DOHH2 (cell line): ENCODE results near the gene TTC7B.

Source experiments
- H3F3A ChIP-seq: fragments of 200-600 bp; sonication (generic), shearing (Covaris generic); 2 replicates; pipeline ENCODE4 v1.6.0; 2016; ENCODE audit warnings: antibody characterized with exemption, mild to moderate bottlenecking; ENCODE audit not compliant: control insufficient read depth, insufficient read depth
- H3K27ac ChIP-seq: fragments of 200-600 bp; sonication (generic); 2 replicates; pipeline ENCODE4 v1.5.1; 2014; ENCODE audit warnings: low read depth, mild to moderate bottlenecking, low read length, moderate library complexity
- H3K27me3 ChIP-seq: fragments of 200-600 bp; sonication (generic); 2 replicates; pipeline ENCODE4 v1.6.1; 2014; ENCODE audit warnings: mild to moderate bottlenecking, low read length, mixed read lengths; ENCODE audit not compliant: control insufficient read depth
- H3K36me3 ChIP-seq: fragments of 200-600 bp; sonication (generic); 2 replicates; pipeline ENCODE4 v1.6.1; 2014; ENCODE audit warnings: mild to moderate bottlenecking, low read length, moderate library complexity, mixed read lengths; ENCODE audit not compliant: control insufficient read depth
- H3K4me1 ChIP-seq: fragments of 200-600 bp; sonication (generic); 2 replicates; pipeline ENCODE4 v1.6.1; 2014; ENCODE audit warnings: mild to moderate bottlenecking, low read length, mixed read lengths; ENCODE audit not compliant: control insufficient read depth
- H3K4me2 ChIP-seq: fragments of 200-600 bp; sonication (generic); 2 replicates; pipeline ENCODE4 v1.6.0; 2014; ENCODE audit warnings: mild to moderate bottlenecking, low read length, moderate library complexity
- H3K4me3 ChIP-seq: fragments of 200-600 bp; sonication (generic); 2 replicates; pipeline ENCODE4 v1.5.1; 2014; ENCODE audit warnings: mild to moderate bottlenecking, low read length, mixed read lengths
- H3K79me2 ChIP-seq: fragments of 200-600 bp; sonication (generic); 2 replicates; pipeline ENCODE4 v1.6.1; 2014; ENCODE audit warnings: mild to moderate bottlenecking, low read length, mixed read lengths; ENCODE audit not compliant: control insufficient read depth
- H3K9me2 ChIP-seq: fragments of 200-600 bp; sonication (generic); replicated peaks from 2 replicates; pipeline ENCODE4 v1.6.1; 2014; ENCODE audit warnings: mild to moderate bottlenecking, low read length, mixed read lengths; ENCODE audit not compliant: control insufficient read depth
- H3K9me3 ChIP-seq: fragments of 200-600 bp; sonication (generic); 2 replicates; pipeline ENCODE4 v1.6.1; 2014; ENCODE audit warnings: antibody characterized with exemption, low read length, mixed read lengths; ENCODE audit not compliant: control insufficient read depth, insufficient read depth
- H4K20me1 ChIP-seq: fragments of 200-600 bp; sonication (generic); 2 replicates; pipeline ENCODE4 v1.6.0; 2014; ENCODE audit warnings: low read depth, mild to moderate bottlenecking, antibody characterized with exemption, low read length, moderate library complexity; ENCODE audit not compliant: control insufficient read depth, insufficient read depth
- CTCF ChIP-seq: fragments of 200-600 bp; sonication (generic); IDR thresholded peaks from one replicate; pipeline ENCODE4 v1.5.1; 2014; ENCODE audit warnings: antibody characterized with exemption, mild to moderate bottlenecking, low read depth, low read length; ENCODE audit not compliant: poor library complexity, severe bottlenecking
- EZH2phosphoT487 ChIP-seq: fragments of 200-600 bp; sonication (generic); IDR thresholded peaks from 2 replicates; pipeline ENCODE4 v1.6.1; 2017; ENCODE audit warnings: borderline replicate concordance, mild to moderate bottlenecking, antibody characterized with exemption, low read length, moderate library complexity, mixed read lengths

Gene TTC7B

GRCh38 chr14:90767899-90768298 lies 48.3 kb downstream of the TTC7B start:
- Histone ChIP-seq H3K9me2 (no peaks in the 10 kb centered on the region), H3K79me2 (no peaks in the 10 kb centered on the region), H3K36me3 (no peaks in the 10 kb centered on the region), H3K27me3 (no peaks in the 10 kb centered on the region; the same call in 1 of the 2 replicates), H3K4me2 (no peak overlapping the region), H3K4me3 (no peak overlapping the region), H3K9me3 (peaks cover 13% of the 10 kb centered on the region), H3K4me1 (no peaks in the 10 kb centered on the region), H3K27ac (no peak overlapping the region), H3F3A (no peaks in the 10 kb centered on the region), H4K20me1 (no peaks in the 10 kb centered on the region)
- no peak for TF ChIP-seq CTCF
- TF ChIP-seq EZH2phosphoT487 = no peak

- Histone ChIP-seq H3K9me3 (peaks cover 9% of the 10 kb centered on the region), H3K4me2 (no peak overlapping the region), H3K27ac (no peak overlapping the region), H3K4me3 (no peak overlapping the region), H3K27me3 (peaks cover 18% of the 10 kb centered on the region), H4K20me1 (no peaks in the 10 kb centered on the region), H3K36me3 (no peaks in the 10 kb centered on the region), H3K4me1 (peaks cover 23% of the 10 kb centered on the region), H3F3A (no peaks in the 10 kb centered on the region), H3K9me2 (no peaks in the 10 kb centered on the region), H3K79me2 (no peaks in the 10 kb centered on the region)
- TF ChIP-seq CTCF (peak; percentile 75), EZH2phosphoT487 (no peak)
Measured at GRCh38 chr14:90760591-90761316, 55.5 kb downstream of the TTC7B start.

GRCh38 chr14:90760078-90760444 lies 56.2 kb downstream of the TTC7B start:
- H4K20me1 ChIP-seq = no peaks in the 10 kb centered on the region
- H3K4me3 ChIP-seq = no peak overlapping the region
- TF ChIP-seq CTCF = no peak
- TF ChIP-seq EZH2phosphoT487 = no peak
- H3K9me3 ChIP-seq = peaks cover 9% of the 10 kb centered on the region
- H3F3A ChIP-seq = no peaks in the 10 kb centered on the region
- H3K79me2 ChIP-seq = no peaks in the 10 kb centered on the region
- H3K9me2 ChIP-seq = no peaks in the 10 kb centered on the region
- H3K4me2 ChIP-seq = no peak overlapping the region
- peaks cover 23% of the 10 kb centered on the region for H3K4me1 ChIP-seq
- H3K27ac ChIP-seq = peak overlapping the region; percentile 15; the same call in 1 of the 2 replicates
- no peaks in the 10 kb centered on the region for H3K36me3 ChIP-seq
- peaks cover 20% of the 10 kb centered on the region for H3K27me3 ChIP-seq
